ES-I3 (cell line): ENCODE measurements around the gene TRIM14.

Source experiments
- H3K36me3 ChIP-seq: 2 replicates; pipeline ENCODE4 v1.6.1; 2013; ENCODE audit warnings: mild to moderate bottlenecking, low read length, control low read depth, moderate library complexity; ENCODE audit not compliant: insufficient read depth
- H3K4me1 ChIP-seq: 2 replicates; pipeline ENCODE4 v1.6.1; 2013; ENCODE audit warnings: mild to moderate bottlenecking, control low read depth, low read length; ENCODE audit not compliant: insufficient read depth
- H3K9ac ChIP-seq: 2 replicates; pipeline ENCODE4 v1.6.1; 2013; ENCODE audit warnings: low read depth, mild to moderate bottlenecking, low read length, moderate library complexity
- H3K9me3 ChIP-seq: 2 replicates; pipeline ENCODE4 v1.6.1; 2013; ENCODE audit warnings: mild to moderate bottlenecking, low read length, moderate library complexity; ENCODE audit not compliant: control insufficient read depth, insufficient read depth

Gene TRIM14

GRCh38 chr9:98107926-98108325 lies 11.1 kb downstream of the TRIM14 start:
- no peaks in the 10 kb centered on the region for H3K36me3 ChIP-seq
- peaks cover 15% of the 10 kb centered on the region for H3K4me1 ChIP-seq
- no peak overlapping the region for H3K9ac ChIP-seq
- H3K9me3 ChIP-seq = no peaks in the 10 kb centered on the region

GRCh38 chr9:98105006-98105405 lies 14.0 kb downstream of the TRIM14 start:
- no peaks in the 10 kb centered on the region for H3K9me3 ChIP-seq
- peaks cover 20% of the 10 kb centered on the region for H3K4me1 ChIP-seq

GRCh38 chr9:98104445-98104881 lies 14.6 kb downstream of the TRIM14 start:
- no peak overlapping the region for H3K9ac ChIP-seq
- no peaks in the 10 kb centered on the region; the same call in 1 of the 2 replicates for H3K36me3 ChIP-seq
- peaks cover 14% of the 10 kb centered on the region for H3K4me1 ChIP-seq
- H3K9me3 ChIP-seq = no peaks in the 10 kb centered on the region

More at GRCh38 chr9:98105006-98105405, 14.0 kb downstream of the TRIM14 start:
- Histone ChIP-seq H3K36me3 (no peaks in the 10 kb centered on the region), H3K9ac (no peak overlapping the region)

- H3K4me1 ChIP-seq = peaks cover 7% of the 10 kb centered on the region; the same call in 1 of the 2 replicates
- peaks cover 4% of the 10 kb centered on the region; the same call in 1 of the 2 replicates for H3K36me3 ChIP-seq
- no peaks in the 10 kb centered on the region for H3K9me3 ChIP-seq
- H3K9ac ChIP-seq = no peak overlapping the region
These were observed 17.2 kb downstream of the TRIM14 start for GRCh38 chr9:98101868-98102273.

- Histone ChIP-seq H3K9ac (no peak overlapping the region), H3K9me3 (no peaks in the 10 kb centered on the region), H3K4me1 (peaks cover 7% of the 10 kb centered on the region; the same call in 1 of the 2 replicates), H3K36me3 (peaks cover 4% of the 10 kb centered on the region; the same call in 1 of the 2 replicates)
These were observed 17.6 kb downstream of the TRIM14 start for GRCh38 chr9:98101416-98101815.

GRCh38 chr9:98100456-98100855 lies 18.6 kb downstream of the TRIM14 start:
- peaks cover 7% of the 10 kb centered on the region; the same call in 1 of the 2 replicates for H3K4me1 ChIP-seq
- H3K36me3 ChIP-seq = peaks cover 4% of the 10 kb centered on the region; the same call in 1 of the 2 replicates
- no peaks in the 10 kb centered on the region for H3K9me3 ChIP-seq
- H3K9ac ChIP-seq = no peak overlapping the region

GRCh38 chr9:98099898-98100297 lies 19.1 kb downstream of the TRIM14 start:
- Histone ChIP-seq H3K9me3 (no peaks in the 10 kb centered on the region), H3K36me3 (peaks cover 4% of the 10 kb centered on the region; the same call in 1 of the 2 replicates), H3K4me1 (peaks cover 7% of the 10 kb centered on the region; the same call in 1 of the 2 replicates), H3K9ac (no peak overlapping the region)

- Histone ChIP-seq H3K36me3 (peaks cover 4% of the 10 kb centered on the region; the same call in 1 of the 2 replicates), H3K9ac (no peak overlapping the region), H3K4me1 (peaks cover 7% of the 10 kb centered on the region; the same call in 1 of the 2 replicates), H3K9me3 (no peaks in the 10 kb centered on the region)
These were observed 19.7 kb downstream of the TRIM14 start for GRCh38 chr9:98099346-98099745.

GRCh38 chr9:98097836-98098235 lies 21.2 kb downstream of the TRIM14 start:
- no peak overlapping the region for H3K9ac ChIP-seq
- H3K36me3 ChIP-seq = peaks cover 4% of the 10 kb centered on the region; the same call in 1 of the 2 replicates
- peaks cover 7% of the 10 kb centered on the region; the same call in 1 of the 2 replicates for H3K4me1 ChIP-seq
- H3K9me3 ChIP-seq = no peaks in the 10 kb centered on the region

- Histone ChIP-seq H3K4me1 (peaks cover 12% of the 10 kb centered on the region), H3K9me3 (no peaks in the 10 kb centered on the region), H3K9ac (no peak overlapping the region), H3K36me3 (peaks cover 4% of the 10 kb centered on the region; the same call in 1 of the 2 replicates)
These were observed 22.9 kb downstream of the TRIM14 start for GRCh38 chr9:98096091-98096490.

GRCh38 chr9:98095401-98095800 lies 23.6 kb downstream of the TRIM14 start:
- H3K9ac ChIP-seq = no peak overlapping the region
- peaks cover 14% of the 10 kb centered on the region for H3K4me1 ChIP-seq
- no peaks in the 10 kb centered on the region for H3K9me3 ChIP-seq
- peaks cover 4% of the 10 kb centered on the region; the same call in 1 of the 2 replicates for H3K36me3 ChIP-seq

GRCh38 chr9:98094851-98095250 lies 24.2 kb downstream of the TRIM14 start:
- Histone ChIP-seq H3K9me3 (no peaks in the 10 kb centered on the region), H3K9ac (no peak overlapping the region), H3K4me1 (peaks cover 16% of the 10 kb centered on the region), H3K36me3 (peaks cover 4% of the 10 kb centered on the region; the same call in 1 of the 2 replicates)

GRCh38 chr9:98094316-98094715 lies 24.7 kb downstream of the TRIM14 start:
- Histone ChIP-seq H3K9me3 (no peaks in the 10 kb centered on the region), H3K36me3 (peaks cover 4% of the 10 kb centered on the region; the same call in 1 of the 2 replicates), H3K9ac (no peak overlapping the region), H3K4me1 (peaks cover 20% of the 10 kb centered on the region)

GRCh38 chr9:98092613-98092931 lies 26.4 kb downstream of the TRIM14 start:
- Histone ChIP-seq H3K9ac (no peak overlapping the region), H3K36me3 (no peaks in the 10 kb centered on the region), H3K4me1 (peaks cover 20% of the 10 kb centered on the region), H3K9me3 (no peaks in the 10 kb centered on the region)

- H3K4me1 ChIP-seq = peaks cover 20% of the 10 kb centered on the region
- no peaks in the 10 kb centered on the region for H3K9me3 ChIP-seq
- peak overlapping the region; percentile 32; the same call in 1 of the 2 replicates for H3K9ac ChIP-seq
- H3K36me3 ChIP-seq = no peaks in the 10 kb centered on the region
These were observed 27.0 kb downstream of the TRIM14 start for GRCh38 chr9:98091735-98092612.
